Measurements from ENCODE around the gene SMCO3.
"Not testable (repeated sequence)": the region's sequence is repeated elsewhere in the genome, so short reads cannot be mapped to it uniquely, and the experiment has no call there.

Gene SMCO3

DNA sequence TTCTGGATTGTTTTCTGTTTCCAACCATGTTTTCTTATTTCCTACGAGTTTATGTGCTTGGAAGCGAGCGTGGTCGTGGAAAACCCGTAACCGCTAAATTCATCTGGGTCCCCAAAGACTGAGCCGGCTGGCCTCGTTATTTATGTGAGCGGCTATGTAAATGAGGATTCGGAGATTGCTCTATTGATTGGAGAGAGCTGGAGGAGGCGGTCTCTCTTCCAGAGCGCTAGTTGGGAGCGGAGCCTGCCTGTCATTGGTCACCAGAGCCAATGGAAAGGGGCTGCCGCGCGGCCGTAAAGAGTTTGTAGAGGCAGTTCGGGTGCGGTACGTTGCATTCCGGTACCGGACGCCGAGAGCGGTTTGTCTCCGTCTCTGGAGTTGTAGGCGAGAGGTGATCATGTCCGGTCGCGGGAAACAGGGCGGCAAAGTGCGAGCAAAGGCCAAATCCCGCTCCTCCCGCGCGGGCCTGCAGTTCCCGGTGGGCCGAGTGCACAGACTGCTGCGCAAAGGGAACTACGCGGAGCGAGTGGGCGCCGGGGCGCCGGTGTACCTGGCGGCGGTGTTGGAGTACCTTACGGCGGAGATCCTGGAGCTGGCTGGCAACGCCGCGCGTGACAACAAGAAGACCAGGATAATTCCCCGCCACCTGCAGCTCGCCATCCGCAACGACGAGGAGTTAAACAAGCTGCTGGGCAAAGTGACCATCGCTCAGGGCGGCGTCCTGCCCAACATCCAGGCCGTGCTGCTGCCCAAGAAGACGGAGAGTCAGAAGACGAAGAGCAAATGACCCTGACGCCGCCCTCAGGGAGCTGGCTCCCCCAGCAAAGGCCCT is 39.7 kb downstream of the SMCO3 start:
- DNase-seq = peak; percentile 79 to 81

GRCh38 chr12:14773685-14774073 is 40.3 kb downstream of the SMCO3 start:
- DNase-seq = peak in 1 of 2 donors; percentile 30

DNA sequence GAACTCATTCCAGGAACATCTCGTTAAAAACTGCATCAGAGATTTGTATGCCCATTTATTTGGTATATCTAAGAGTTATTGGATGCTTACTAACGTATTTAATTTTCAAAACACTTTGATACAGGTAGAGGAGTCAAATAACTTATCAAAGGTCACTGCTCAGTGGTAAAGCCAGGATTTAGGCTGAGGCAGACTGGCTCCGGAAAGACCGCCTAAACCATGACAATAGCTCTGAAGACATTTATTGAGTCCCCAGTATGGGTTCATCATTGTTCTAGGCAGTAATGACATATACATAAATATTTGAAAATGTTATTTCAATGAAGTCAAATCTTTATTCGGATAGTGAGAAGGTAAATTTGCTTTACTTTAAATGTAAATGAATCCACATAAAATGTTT is 41.0 kb downstream of the SMCO3 start:
- DNase-seq = no peak

DNA sequence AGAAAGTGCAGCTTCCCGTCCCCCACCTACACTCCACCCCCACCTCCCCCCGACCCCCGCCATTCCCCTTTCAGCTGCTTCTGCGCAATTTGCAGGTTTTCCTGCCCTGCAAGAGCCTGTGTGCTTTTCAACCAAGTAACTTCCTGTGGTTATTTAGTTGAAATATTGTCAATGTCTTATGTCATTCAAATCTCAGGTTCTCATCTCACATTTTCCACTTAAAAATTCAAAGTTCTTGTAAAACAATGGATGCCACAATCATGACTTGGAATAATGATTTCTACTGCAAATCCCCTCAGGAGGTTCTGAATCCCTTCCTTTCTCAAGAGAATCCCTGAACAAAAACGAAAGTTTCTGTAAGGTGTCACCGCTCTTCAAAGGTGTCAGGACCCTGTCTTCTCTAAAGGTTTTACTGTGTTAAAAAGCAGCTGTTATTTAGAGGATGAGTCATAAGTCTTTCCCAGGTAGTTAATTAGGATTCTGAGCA is 42.3 kb downstream of the SMCO3 start:
- DNase-seq = no peak

DNA sequence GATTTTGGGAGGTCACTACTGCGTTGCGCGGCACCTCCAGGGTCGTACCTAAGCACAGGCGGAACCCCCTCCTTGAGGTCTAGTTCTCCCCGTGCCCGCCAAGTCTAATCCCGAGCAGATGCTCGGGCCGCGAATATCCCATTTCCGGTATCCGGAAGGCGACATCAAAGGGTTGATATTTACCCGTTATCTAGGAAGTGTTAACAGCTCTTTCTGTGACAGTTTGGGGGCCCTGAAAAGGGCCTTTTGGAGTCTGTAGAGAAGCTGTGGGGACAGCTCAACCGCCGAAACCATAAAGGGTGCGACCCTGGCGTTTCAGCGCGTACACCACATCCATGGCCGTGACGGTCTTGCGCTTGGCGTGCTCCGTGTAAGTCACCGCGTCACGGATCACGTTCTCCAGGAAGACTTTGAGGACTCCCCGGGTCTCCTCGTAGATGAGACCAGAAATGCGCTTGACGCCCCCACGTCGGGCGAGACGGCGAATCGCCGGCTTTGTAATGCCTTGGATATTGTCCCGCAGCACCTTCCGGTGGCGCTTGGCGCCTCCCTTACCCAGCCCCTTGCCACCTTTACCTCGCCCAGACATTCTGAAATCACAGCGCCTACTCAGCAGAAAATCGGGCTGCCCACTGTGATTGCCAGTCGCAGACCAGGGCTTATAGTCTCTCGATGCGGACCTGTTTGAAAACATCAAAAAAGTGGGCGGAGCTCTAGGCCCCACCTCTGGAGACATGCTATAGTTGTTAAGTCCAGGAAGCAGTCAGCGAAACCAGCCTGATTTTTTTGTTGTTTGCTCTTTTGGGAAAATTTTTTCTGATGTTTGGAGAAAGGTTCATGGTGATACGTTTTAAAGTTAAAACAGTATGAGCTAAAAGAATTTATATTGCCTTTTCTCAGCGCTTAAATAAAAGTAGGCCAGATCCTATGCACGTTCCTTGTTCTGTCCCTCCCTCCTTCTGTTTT is 43.2 kb downstream of the SMCO3 start:
- DNase-seq = peak; percentile 92 to 95

GRCh38 chr12:14769969-14770495 is 44.0 kb downstream of the SMCO3 start:
- DNase-seq = peak; percentile 84 to 85

GRCh38 chr12:14769466-14769968 is 44.5 kb downstream of the SMCO3 start:
- no peak for DNase-seq

GRCh38 chr12:14768823-14769405 is 45.1 kb downstream of the SMCO3 start:
- DNase-seq = peak in 1 of 2 donors; percentile 40

DNA sequence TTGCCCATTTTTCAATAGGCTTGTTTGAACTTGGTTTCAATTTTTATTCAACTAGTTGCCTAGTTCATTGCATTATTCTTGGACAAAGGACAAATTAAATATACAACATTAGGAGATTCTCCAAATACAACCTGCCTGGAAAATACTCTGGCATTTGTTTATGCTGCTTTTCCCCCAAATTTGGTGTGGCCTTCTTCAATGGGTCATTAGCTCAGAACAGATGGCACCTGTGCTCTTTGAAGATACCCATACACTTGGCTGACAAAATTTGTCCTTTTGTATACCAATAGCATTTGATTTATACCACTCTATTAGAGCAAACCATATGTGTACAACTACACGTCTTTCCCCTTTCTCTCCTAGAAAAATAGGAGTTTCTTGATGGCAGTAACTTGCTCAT is 46.4 kb downstream of the SMCO3 start:
- DNase-seq = no peak

- no peak for DNase-seq
Observed at GRCh38 chr12:14766649-14767215, 47.2 kb downstream of the SMCO3 start.

GRCh38 chr12:14766020-14766419 is 48.0 kb downstream of the SMCO3 start:
- DNase-seq = not testable (repeated sequence)

DNA sequence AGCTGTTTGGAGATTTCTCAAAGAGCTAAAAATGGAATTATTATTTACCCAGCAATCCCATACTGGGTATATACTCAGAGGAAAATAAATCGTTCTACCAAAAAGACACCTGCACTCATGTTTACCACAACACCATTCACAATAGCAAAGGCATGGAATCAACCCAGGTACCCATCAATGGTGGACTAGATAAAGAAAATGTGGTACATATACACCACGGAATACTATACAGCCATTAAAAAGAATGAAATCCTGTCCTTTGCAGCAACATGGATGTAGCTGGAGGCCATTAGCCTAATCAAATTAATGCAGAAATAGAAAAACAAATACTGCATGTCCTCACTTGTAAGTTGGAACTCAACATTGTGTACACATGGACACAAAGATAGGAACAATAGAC is 48.6 kb downstream of the SMCO3 start:
- no peak for DNase-seq

DNA sequence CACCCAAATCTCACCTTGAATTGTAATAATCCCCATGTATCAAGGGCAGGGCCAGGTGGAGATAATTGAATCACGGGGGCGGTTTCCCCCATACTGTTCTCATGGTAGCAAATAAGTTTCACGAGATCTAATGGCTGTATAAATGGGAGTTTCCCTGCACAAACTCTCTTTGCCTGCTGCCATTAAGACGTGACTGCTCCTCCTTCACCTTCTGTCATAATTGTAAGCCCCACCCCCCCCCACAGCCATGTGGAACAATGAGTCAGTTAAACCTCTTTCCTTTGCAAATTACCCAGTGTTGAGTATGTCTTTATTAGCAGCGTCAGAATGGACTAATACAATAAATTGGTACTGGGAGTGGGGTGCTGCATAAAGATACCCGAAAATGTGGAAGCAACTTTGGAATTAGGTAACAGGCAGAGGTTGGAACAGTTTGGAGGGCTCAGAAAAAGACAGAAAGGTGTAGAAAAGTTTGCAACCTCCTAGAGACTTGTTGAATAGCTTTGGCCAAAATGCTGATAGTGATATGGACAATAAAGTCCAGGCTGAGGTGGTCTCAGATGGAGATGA is 54.2 kb downstream of the SMCO3 start:
- not testable (repeated sequence) for DNase-seq

GRCh38 chr12:14756334-14757143 is 57.4 kb downstream of the SMCO3 start:
- DNase-seq = no peak

Data from stimulated activated CD4-positive, alpha-beta T cell treated with anti-CD3 and anti-CD28 coated beads, Interleukin-2, amount 100 ng/mL, for 48 hours (primary cell).